ENCODE data around the gene RAD51B. TPM values are rescaled to one million over a fixed set of nuclear protein-coding genes. Genes with fewer than 3 reads are reported as not detected.

Gene RAD51B
- total RNA-seq, 1 donor from 2014 or later = 28.5 TPM

DNA sequence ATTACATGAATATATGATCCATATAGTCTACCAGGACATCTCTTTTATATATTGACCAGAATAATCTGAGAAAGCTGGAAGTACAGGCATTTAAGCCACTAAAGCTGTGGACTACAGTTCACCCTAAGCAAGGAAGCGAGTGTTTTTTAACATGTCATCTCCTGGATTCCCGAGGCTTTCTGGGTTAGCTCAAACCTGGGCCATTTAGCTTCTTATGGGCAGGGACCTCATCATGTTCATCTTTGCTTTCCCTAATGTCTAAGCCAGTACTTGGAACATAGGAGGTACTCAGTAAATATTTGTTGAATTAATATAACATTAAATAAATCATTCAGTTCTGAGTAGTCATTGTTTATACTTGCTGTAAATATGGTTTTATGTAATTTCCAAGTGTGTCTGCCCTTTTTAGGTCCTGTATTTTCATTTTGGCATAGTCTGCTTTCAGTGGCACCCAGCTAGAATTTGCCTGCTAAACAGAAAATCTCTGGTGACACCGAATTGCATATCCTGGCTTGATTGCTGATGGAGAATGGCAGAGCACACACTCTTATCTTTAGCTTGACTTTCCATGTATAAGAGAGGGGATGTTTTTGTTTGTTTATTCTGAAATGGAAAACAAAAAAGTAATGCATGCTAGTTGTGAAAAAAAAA is 628.8 kb downstream of the RAD51B start:
- Histone ChIP-seq H3K27me3 (no peaks in the 10 kb centered on the region), H3K4me3 (no peak overlapping the region), H3K36me3 (no peaks in the 10 kb centered on the region), H3K27ac (peak overlapping the region; percentile 74), H3K4me1 (peaks cover 63% of the 10 kb centered on the region), H3K9me3 (no peaks in the 10 kb centered on the region)
- intact Hi-C loops (cut with DNase I) = no loop called here
- no peak for DNase-seq (ENCODE audit: extremely low spot score in 2 of 2)
- TF ChIP-seq POLR2A (IDR thresholded peaks at IDR 0.05) (no peak), CTCF (IDR thresholded peaks at IDR 0.05) (no peak), POLR2AphosphoS5 (IDR thresholded peaks at IDR 0.05; ENCODE audit: insufficient read depth in 1 of 2, low read depth in 1 of 2) (no peak)

- intact Hi-C loops (cut with DNase I) = no loop called here
- Histone ChIP-seq H3K9me3 (no peaks in the 10 kb centered on the region), H3K4me3 (no peak overlapping the region), H3K27ac (peak overlapping the region; percentile 78), H3K36me3 (no peaks in the 10 kb centered on the region), H3K27me3 (no peaks in the 10 kb centered on the region), H3K4me1 (peaks cover 50% of the 10 kb centered on the region)
- DNase-seq (ENCODE audit: extremely low spot score in 2 of 2) = no peak
- TF ChIP-seq CTCF (IDR thresholded peaks at IDR 0.05) (no peak), POLR2AphosphoS5 (IDR thresholded peaks at IDR 0.05; ENCODE audit: insufficient read depth in 1 of 2, low read depth in 1 of 2) (no peak), POLR2A (IDR thresholded peaks at IDR 0.05) (no peak)
These were observed 630.1 kb downstream of the RAD51B start for GRCh38 chr14:68449561-68450181.

- TF ChIP-seq POLR2AphosphoS5 (IDR thresholded peaks at IDR 0.05; ENCODE audit: insufficient read depth in 1 of 2, low read depth in 1 of 2) (no peak), POLR2A (IDR thresholded peaks at IDR 0.05) (no peak), CTCF (IDR thresholded peaks at IDR 0.05) (no peak)
- Histone ChIP-seq H3K9me3 (no peaks in the 10 kb centered on the region), H3K27ac (peak overlapping the region; percentile 78), H3K4me3 (no peak overlapping the region), H3K27me3 (no peaks in the 10 kb centered on the region), H3K4me1 (peaks cover 41% of the 10 kb centered on the region), H3K36me3 (no peaks in the 10 kb centered on the region)
- intact Hi-C loops (cut with DNase I) = no loop called here
- DNase-seq (ENCODE audit: extremely low spot score in 2 of 2) = no peak
These were observed 631.0 kb downstream of the RAD51B start for GRCh38 chr14:68450391-68451120.

DNA sequence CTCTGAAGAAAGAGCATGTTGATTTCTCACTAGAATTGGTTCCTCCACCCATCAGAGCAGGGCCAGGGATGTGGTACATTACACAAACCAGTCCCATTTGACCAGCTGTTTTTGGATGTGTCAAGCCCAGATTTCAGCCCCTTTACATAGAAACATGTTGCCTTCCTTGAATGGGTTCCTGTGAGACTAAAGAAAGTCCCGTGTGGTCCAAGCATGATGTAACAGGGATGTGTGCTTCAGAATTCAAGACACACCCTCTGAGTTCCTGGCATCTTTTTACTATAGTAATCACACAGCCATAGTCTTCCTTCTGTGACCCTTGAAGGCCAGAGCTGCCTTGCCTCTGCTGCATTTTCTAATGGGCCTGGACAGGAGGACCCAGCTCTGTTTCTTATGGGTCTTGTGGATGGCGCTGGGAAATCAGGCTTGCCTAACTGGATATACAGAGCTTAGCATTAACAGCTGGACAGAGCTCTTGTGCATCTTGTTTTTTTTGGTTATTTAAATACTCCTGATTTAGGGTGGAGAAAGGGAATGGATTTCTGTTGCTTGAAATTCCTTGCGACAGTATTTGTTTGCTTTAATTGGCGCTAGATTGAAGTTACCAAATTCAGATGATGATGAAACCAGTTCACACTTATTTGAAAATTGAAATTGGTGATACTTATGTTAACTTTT is 632.3 kb downstream of the RAD51B start:
- DNase-seq (ENCODE audit: extremely low spot score in 2 of 2) = no peak
- Histone ChIP-seq H3K4me1 (peaks cover 35% of the 10 kb centered on the region), H3K4me3 (no peak overlapping the region), H3K27me3 (no peaks in the 10 kb centered on the region), H3K9me3 (no peaks in the 10 kb centered on the region), H3K27ac (peak overlapping the region; percentile 78), H3K36me3 (no peaks in the 10 kb centered on the region)
- intact Hi-C loops (cut with DNase I) = no loop called here
- TF ChIP-seq POLR2A (IDR thresholded peaks at IDR 0.05) (no peak), CTCF (IDR thresholded peaks at IDR 0.05) (no peak), POLR2AphosphoS5 (IDR thresholded peaks at IDR 0.05; ENCODE audit: insufficient read depth in 1 of 2, low read depth in 1 of 2) (peak in 1 of 2 donors; percentile 8)

Data from vagina (tissue), 2 donors.